Dermis microvascular lymphatic vessel endothelial cell (primary cell): ENCODE data around the gene RCHY1. TPM values are rescaled to one million over a fixed set of nuclear protein-coding genes. Genes with fewer than 3 reads are reported as not detected.
"Not testable (repeated sequence)": the region's sequence is repeated elsewhere in the genome, so short reads cannot be mapped to it uniquely, and the experiment has no call there.

ENCODE experiments used
- DNase-seq, 2 donors: peaks; one replicate each; pipeline versions ENCODE4 v3.0.0 to v3.0.0-alpha.2; 2010; ENCODE audit warnings: low read depth in 2 of 2
- total RNA-seq: library from RNA; depleted of rRNA; stranded (reverse); fragments of >200 nt; gene quantifications from 2 replicates; pipeline ENCODE4 v1.2.1, GENCODE V29; 2014

Gene RCHY1
- total RNA-seq, 1 donor from 2014 or later = 37.4 TPM

- no peak for DNase-seq
These were observed 1.9 kb upstream of the RCHY1 start for GRCh38 chr4:75516144-75516543.

DNA sequence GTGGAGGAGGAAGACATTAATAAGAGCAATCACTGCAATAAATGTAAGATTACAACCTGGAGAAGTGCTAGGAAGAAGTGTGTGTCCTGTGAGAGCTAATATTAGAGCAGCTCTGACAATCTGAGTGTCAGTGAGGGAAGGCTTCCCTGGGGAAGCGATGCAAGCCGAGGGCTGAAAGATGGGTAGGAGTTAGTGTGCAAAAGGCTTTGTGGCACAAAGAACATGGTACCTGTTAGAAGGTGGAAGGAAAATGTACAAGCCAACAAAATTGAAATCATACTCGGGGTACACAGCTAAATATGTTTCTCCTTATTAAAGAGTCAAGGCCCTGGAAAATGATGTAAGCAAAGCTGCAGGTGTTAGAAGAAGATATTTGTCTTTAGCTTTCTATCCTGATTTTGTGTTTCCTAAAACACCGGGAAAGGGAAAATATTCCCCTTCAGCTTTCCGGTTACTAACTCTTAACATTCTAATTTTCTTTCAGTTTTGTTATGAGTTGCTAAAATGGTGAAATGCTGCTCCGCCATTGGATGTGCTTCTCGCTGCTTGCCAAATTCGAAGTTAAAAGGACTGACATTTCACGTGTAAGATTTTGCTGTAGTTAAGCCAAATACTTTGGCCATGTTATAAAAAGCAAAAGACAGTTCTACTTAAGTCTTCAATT lies 878 bp upstream of the RCHY1 start:
- DNase-seq = no peak

GRCh38 chr4:75513526-75514130 lies 575 bp downstream of the RCHY1 start:
- DNase-seq = peak in 1 of 2 donors; percentile 20

GRCh38 chr4:75512386-75513211 lies 1.6 kb downstream of the RCHY1 start:
- peak in 1 of 2 donors; percentile 67 for DNase-seq

DNA sequence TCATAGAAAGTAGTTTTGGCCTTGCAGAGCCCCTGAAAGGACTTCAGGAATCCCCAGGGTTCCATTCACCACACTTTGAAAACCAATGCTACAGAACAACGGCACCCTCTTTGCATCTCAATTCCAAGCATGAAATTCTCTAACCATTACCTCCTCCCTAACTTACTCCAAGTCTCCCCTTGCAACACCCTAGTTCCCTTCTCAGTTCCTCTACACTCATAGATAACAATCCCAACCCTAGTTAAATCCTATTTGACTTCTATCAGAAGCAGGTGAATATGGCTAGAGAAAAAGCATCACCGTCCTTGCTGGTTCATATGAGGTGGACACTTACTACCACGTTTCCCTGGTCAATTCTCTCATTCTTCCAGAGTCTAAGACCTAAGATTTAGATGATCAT lies 2.4 kb downstream of the RCHY1 start:
- no peak for DNase-seq

- DNase-seq = not testable (repeated sequence)
These were observed 4.6 kb downstream of the RCHY1 start for GRCh38 chr4:75509592-75509991.

DNA sequence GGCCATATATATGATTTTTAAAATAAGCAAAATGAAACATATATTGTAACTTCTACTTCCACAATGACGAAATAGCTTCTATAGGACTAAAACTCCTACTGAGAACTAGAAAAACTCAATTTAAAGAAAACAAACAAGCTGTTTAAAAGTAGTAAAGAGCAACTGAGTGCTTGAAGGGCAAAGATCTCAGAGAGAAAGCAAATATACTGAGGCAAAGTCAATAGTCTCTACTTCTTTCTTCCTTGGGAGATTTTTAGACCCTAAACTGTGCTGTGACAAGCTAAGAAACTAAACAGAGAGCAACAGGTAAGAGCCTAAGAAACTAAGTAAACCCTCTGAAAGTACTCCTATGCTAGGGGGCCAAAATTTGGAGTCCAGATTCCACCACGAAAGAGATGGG lies 8.6 kb downstream of the RCHY1 start:
- no peak for DNase-seq

DNA sequence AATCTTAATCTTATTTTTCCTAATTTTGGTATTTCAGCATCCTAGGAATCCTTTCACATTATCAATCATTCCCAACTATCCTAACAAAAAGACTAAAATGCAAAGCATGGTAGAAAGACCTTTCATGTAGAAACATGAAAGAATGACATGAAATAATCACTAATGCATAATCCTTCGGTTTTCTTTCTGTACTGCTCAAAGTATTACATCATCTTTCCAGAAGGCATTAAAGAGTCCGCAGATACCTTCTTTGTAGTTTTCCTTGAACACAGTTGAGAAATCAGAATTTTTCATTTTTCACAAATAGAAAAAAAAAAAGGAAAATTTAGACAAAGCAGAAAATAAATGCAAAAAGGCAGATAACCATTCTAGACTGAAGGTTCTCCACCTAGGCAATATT lies 11.5 kb downstream of the RCHY1 start:
- DNase-seq = no peak

GRCh38 chr4:75499900-75500299 lies 14.3 kb downstream of the RCHY1 start:
- DNase-seq = no peak

DNA sequence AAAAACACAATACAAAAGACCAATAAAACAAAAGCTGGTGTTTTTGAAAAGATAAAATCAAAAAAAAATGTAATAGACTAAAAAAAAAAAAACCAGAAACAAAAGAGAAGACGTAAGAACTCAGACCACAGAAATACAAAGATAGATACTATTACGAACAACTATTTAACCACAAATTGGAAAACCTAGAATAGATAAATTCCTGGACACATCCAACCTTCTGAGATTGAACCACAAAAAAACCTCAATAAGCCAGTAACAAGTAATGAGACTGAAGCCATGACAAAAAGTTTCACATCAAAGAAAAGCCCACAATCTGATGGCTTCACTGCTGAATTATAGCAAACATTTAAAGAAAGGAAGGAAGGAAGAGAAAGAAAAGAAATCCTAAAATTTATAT lies 16.2 kb downstream of the RCHY1 start:
- DNase-seq = no peak

DNA sequence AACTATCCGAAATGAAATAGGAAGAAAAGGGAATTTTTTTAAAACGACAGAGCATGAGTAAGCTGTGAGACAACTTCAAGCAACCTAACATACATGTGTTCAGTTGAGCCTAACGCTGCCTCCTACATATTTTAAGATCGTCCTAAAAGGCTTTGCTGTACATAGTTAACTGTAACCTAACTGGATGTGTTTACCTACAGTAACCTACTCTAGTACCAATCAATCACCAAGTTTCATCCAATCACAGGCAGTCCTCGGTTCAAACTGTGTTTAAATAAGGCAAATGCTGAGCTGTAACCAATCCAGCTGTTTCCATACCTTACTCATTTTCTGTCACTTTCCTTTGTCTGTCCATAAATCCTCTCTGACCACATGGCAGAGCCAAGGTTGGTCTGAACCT lies 17.1 kb downstream of the RCHY1 start:
- DNase-seq = no peak

- no peak for DNase-seq
These were observed 17.8 kb downstream of the RCHY1 start for GRCh38 chr4:75496406-75496805.

DNA sequence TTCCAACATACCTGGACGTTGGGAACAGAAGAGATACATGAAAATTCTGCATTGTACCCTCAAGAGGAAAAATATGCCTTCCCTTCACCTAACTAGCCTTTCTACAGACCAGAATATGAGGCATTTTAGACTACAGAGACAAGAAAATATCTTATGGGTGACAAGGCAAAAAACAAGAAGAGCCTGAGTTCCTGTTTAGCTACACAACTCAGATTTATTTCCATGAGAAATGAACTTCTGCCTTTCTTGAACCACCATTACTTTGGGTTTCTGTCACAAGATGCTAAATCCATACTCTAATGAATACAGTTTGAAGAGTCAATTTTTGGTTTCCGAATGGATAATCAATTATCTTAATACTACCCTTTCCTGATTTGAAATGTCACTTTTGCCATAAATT lies 18.7 kb downstream of the RCHY1 start:
- no peak for DNase-seq

DNA sequence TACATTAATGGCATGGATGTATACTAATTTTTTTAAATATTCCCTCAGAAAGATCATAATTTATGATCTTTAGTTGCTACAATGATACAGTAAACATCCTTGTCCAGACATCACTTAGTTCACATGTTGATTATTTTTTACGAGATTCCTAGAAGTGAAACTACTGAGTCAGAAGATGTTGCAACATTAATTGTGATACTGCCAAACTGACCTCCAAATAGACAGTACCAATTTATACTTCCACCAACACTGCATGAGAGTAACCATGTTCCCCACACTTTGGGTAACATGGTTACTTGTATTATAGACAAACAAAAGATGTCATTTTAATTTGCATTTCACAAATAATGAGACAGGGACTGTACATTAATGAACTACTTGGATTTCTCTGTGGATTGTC lies 19.6 kb downstream of the RCHY1 start:
- no peak for DNase-seq

GRCh38 chr4:75490155-75490554 lies 24.0 kb downstream of the RCHY1 start:
- peak in 1 of 2 donors; percentile 14 for DNase-seq

- DNase-seq = no peak
These were observed 30.0 kb downstream of the RCHY1 start for GRCh38 chr4:75484190-75484589.

DNA sequence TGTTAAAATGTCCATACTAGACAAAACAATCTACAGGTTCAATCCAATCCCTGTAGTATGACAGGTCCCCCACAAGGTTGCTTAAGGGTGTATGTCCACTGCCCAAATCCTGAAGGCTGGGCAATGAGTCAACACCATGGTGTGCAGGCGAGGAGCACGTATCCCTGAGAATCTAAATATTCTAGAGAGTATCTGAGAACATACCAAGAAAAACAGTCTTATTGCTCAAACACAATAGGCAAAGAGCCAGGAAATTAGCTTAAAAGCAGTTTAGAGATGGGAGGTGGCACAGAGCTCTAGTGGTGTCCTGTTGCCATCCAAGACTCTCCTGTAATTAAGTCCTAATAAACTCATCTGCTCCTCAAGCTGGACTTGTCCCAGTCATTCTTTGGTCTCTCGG lies 37.0 kb downstream of the RCHY1 start:
- no peak for DNase-seq

DNA sequence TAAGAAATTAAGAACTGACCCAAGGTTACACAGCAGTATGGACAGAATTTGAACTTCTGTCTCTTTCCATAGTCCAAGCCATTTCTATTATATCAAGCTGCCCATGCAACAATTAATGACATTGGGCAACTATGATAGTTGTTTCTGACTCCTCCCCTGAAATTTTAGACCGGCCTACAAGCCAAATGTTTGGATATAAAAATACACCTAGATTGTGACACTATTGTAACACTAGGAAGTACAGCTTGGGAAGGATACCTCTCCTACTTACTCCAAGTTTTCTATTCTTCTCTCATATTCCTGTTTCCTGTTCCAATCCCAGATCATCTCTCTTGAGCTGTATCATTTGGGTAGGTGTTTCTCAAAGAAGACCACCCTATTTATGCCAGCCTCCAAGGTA lies 43.5 kb downstream of the RCHY1 start:
- no peak for DNase-seq

DNA sequence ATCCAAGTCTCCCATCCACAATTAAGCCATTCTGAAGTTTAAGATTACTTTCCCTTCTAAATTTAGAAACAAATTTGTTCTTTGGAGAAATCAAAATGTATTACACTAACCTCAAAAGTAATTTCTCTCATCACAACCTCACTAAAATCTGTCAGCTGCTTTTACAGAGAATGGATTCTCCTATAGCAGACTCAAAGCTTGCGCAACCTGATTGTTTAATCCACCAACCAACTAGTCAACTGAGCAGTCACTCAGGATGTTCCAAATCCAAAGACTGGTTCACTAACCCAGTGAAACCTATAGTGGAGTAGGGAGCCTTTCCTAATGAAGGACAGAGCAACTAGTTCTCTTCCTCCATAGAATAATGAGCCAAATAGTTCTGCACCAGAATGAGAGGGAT lies 44.3 kb downstream of the RCHY1 start:
- DNase-seq = no peak

GRCh38 chr4:75457365-75457764 lies 56.8 kb downstream of the RCHY1 start:
- no peak for DNase-seq

- DNase-seq = no peak
These were observed 80.1 kb downstream of the RCHY1 start for GRCh38 chr4:75434105-75434504.

GRCh38 chr4:75432683-75433082 lies 81.5 kb downstream of the RCHY1 start:
- DNase-seq = peak; percentile 1 to 45

- DNase-seq = no peak
These were observed 85.0 kb downstream of the RCHY1 start for GRCh38 chr4:75429208-75429607.
